Smooth muscle cell (in vitro differentiated cells): ENCODE measurements around the gene PKN1. TPM values are rescaled to one million over a fixed set of nuclear protein-coding genes. Genes with fewer than 3 reads are reported as not detected.
A peak's percentile ranks its signal among the peaks of the same experiment; 100 is the strongest.

Source experiments
- DNase-seq: peaks from one replicate; lab custom pipeline; 2025; ENCODE audit not compliant: unreplicated experiment; lab: John Stamatoyannopoulos, UW
- H2AFZ ChIP-seq: fragments of 200-600 bp; sonication (generic); 2 replicates; pipeline ENCODE4 v1.6.0; 2016; ENCODE audit warnings: antibody characterized with exemption, low read depth, mild to moderate bottlenecking
- H3F3A ChIP-seq: fragments of 200-600 bp; sonication (generic); 2 replicates; pipeline ENCODE4 v1.6.0; 2017; ENCODE audit warnings: antibody characterized with exemption, low read depth
- H3K27ac ChIP-seq: fragments of 200-600 bp; sonication (generic); 2 replicates; pipeline ENCODE4 v1.5.1; 2016; ENCODE audit warnings: low read depth, mild to moderate bottlenecking
- H3K27me3 ChIP-seq: fragments of 200-600 bp; sonication (generic); 2 replicates; pipeline ENCODE4 v1.6.1; 2016; ENCODE audit warnings: low read depth, mild to moderate bottlenecking
- H3K36me3 ChIP-seq: fragments of 200-600 bp; sonication (generic); 2 replicates; pipeline ENCODE4 v1.5.1; 2016; ENCODE audit warnings: low read depth
- H3K4me1 ChIP-seq: fragments of 200-600 bp; sonication (generic); 2 replicates; pipeline ENCODE4 v1.5.1; 2016; ENCODE audit warnings: low read depth
- H3K4me2 ChIP-seq: fragments of 200-600 bp; sonication (generic); 2 replicates; pipeline ENCODE4 v1.6.0; 2016; ENCODE audit warnings: mild to moderate bottlenecking
- H3K4me3 ChIP-seq: fragments of 200-600 bp; sonication (generic); 2 replicates; pipeline ENCODE4 v1.5.1; 2016; ENCODE audit warnings: mild to moderate bottlenecking
- H3K79me2 ChIP-seq: fragments of 200-600 bp; sonication (generic); 2 replicates; pipeline ENCODE4 v1.6.0; 2016; ENCODE audit warnings: low read depth, mild to moderate bottlenecking
- H3K9ac ChIP-seq: fragments of 200-600 bp; sonication (generic); 2 replicates; pipeline ENCODE4 v1.6.0; 2016; ENCODE audit warnings: low read depth
- H3K9me3 ChIP-seq: fragments of 200-600 bp; sonication (generic); replicated peaks from 2 replicates; pipeline ENCODE4 v1.5.1; 2016; ENCODE audit warnings: low read depth
- H4K20me1 ChIP-seq: fragments of 200-600 bp; sonication (generic); 2 replicates; pipeline ENCODE4 v1.6.0; 2016; ENCODE audit warnings: low read depth
- WGBS: methylation state at CpG from one replicate; pipeline ENCODE4 v1.1.7; 2016; ENCODE audit warnings: low lambda C conversion rate; 5-methylcytosine and 5-hydroxymethylcytosine counted together
- polyA plus RNA-seq: library from polyadenylated mRNA; unstranded; fragments of >200 nt; fragmentation: Nextera tagmentation; extraction: Ambion mirVana; gene quantifications from 2 replicates; pipeline ENCODE4 v1.2.1, GENCODE V29; 2016
- total RNA-seq: library from RNA; depleted of rRNA; stranded (reverse); fragments of >200 nt; gene quantifications from 2 replicates; pipeline ENCODE4 v1.2.3, GENCODE V29; 2014
- TF ChIP-seq, protein P1 (sequence below): fragments of 200-600 bp; sonication (generic); IDR thresholded peaks from 2 replicates; pipeline ENCODE4 v1.5.1; 2017; ENCODE audit warnings: borderline replicate concordance, mild to moderate bottlenecking, antibody characterized with exemption; ENCODE audit not compliant: insufficient read depth, poor library complexity, severe bottlenecking

PKN1 gene
- total and polyA plus RNA-seq, 2 experiments from 2014 or later = 28.0 to 64.8 TPM

DNA sequence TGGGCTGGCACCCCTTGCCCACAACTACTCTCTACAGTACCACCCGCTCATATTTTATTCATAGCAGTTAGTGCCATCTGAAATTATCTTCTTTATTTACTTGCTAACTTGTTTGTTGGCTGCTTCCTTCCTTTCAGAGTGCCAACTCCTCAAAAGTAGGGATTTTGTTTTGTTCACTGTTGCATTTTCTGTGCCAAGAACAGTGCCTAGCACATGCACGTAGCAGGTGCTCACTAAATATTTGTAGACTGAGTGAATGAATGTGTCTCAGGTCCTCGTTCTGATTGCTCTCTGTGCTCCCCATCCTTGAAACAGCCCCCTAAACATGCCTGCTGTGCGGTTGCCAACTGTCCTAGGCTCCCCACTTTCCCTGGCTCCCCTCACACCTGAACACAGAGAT, 61.3 kb downstream of the PKN1 start:
- peak overlapping the region; percentile 90 for H3K4me2 ChIP-seq
- H4K20me1 ChIP-seq = peaks cover 35% of the 10 kb centered on the region
- H3K27me3 ChIP-seq = no peaks in the 10 kb centered on the region
- peaks cover 48% of the 10 kb centered on the region for H3K79me2 ChIP-seq
- TF ChIP-seq, protein P1, sequence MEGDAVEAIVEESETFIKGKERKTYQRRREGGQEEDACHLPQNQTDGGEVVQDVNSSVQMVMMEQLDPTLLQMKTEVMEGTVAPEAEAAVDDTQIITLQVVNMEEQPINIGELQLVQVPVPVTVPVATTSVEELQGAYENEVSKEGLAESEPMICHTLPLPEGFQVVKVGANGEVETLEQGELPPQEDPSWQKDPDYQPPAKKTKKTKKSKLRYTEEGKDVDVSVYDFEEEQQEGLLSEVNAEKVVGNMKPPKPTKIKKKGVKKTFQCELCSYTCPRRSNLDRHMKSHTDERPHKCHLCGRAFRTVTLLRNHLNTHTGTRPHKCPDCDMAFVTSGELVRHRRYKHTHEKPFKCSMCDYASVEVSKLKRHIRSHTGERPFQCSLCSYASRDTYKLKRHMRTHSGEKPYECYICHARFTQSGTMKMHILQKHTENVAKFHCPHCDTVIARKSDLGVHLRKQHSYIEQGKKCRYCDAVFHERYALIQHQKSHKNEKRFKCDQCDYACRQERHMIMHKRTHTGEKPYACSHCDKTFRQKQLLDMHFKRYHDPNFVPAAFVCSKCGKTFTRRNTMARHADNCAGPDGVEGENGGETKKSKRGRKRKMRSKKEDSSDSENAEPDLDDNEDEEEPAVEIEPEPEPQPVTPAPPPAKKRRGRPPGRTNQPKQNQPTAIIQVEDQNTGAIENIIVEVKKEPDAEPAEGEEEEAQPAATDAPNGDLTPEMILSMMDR = no peak
- no peaks in the 10 kb centered on the region for H3K36me3 ChIP-seq
- peak overlapping the region; percentile 75 for H3K4me3 ChIP-seq
- DNase-seq = no peak
- peak overlapping the region; percentile 70 for H3K27ac ChIP-seq
- H2AFZ ChIP-seq = no peak overlapping the region
- no peak overlapping the region for H3K9ac ChIP-seq
- peaks cover 14% of the 10 kb centered on the region for H3K4me1 ChIP-seq
- H3F3A ChIP-seq = no peaks in the 10 kb centered on the region
- no peaks in the 10 kb centered on the region for H3K9me3 ChIP-seq
- 95% methylated on average over 4 of the region's 4 CpGs for WGBS

DNA sequence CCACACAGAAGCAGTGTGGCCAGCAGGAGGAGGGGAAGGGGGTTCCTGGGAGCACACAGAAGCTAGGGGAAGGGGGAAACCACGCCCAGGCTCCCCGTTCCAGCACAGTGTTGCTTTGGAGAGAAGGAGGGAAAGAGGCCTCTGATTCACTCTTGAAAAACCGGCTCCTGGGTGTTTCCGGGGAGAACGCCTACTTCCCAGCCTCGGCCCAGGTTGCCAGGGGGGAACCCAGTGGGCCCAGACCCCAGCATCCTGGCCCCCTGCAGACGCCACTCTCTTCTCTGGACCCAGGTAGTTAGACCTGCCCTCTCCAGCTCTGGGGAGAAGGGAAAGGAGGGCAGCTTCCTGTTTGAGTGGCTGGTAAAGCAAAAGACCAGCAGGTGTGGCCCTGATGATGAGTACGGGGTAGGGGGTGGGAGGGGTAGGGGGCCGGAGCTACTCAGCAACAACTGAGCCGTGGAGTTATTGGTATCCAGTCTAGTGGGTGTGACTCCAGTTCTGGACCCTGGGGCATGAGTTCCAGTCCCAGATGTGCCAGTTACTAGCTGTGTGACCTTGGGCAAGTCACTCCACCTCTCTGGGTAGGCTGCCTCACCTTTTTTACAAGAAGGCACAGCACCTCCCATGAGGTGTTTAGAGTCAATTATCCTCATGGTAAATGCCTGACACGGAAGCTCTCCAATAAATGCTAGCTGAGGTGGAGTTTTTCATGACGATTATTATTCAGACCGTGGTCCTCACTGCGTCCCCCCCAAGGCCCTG, 62.0 kb downstream of the PKN1 start:
- H3K36me3 ChIP-seq = no peaks in the 10 kb centered on the region
- H3K4me3 ChIP-seq = peak overlapping the region; percentile 75
- 48% methylated on average over 13 of the region's 14 CpGs for WGBS

DNA sequence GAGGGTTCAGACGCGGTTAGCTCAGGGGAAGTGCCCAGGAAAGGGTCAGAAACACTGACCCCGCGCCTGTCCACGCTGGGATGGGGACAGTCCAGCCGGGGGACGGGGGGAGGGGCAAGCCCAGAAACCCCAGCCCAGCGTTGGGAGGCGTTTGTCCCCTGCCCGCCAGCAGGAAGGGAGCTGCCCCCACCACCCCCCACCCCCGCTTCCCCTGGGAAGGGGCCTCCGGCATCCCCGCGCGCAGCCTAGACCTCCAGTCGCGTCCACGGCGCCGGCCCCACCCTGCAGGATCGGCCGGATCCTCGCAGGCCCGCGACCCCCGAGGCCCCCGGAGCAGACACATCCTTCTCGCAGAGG, 62.5 kb downstream of the PKN1 start:
- 1% methylated on average over 13 of the region's 28 CpGs for WGBS
- TF ChIP-seq, protein P1 = no peak
- no peaks in the 10 kb centered on the region for H3K9me3 ChIP-seq
- H3F3A ChIP-seq = no peaks in the 10 kb centered on the region
- H4K20me1 ChIP-seq = peaks cover 35% of the 10 kb centered on the region
- peak overlapping the region; percentile 56 for H3K9ac ChIP-seq
- no peaks in the 10 kb centered on the region for H3K27me3 ChIP-seq
- H3K4me3 ChIP-seq = peak overlapping the region; percentile 75
- peak overlapping the region; percentile 90 for H3K4me2 ChIP-seq
- peaks cover 48% of the 10 kb centered on the region for H3K79me2 ChIP-seq
- DNase-seq = no peak
- peak overlapping the region; percentile 70 for H3K27ac ChIP-seq
- H3K36me3 ChIP-seq = no peaks in the 10 kb centered on the region
- H3K4me1 ChIP-seq = peaks cover 14% of the 10 kb centered on the region
- H2AFZ ChIP-seq = peak overlapping the region; percentile 4

More for the DNA sequence above, 62.0 kb downstream of the PKN1 start:
- TF ChIP-seq, protein P1 = no peak
- H3K4me1 ChIP-seq = peaks cover 14% of the 10 kb centered on the region
- peak overlapping the region; percentile 56 for H3K9ac ChIP-seq
- peaks cover 48% of the 10 kb centered on the region for H3K79me2 ChIP-seq
- peaks cover 35% of the 10 kb centered on the region for H4K20me1 ChIP-seq
- no peaks in the 10 kb centered on the region for H3K9me3 ChIP-seq
- H2AFZ ChIP-seq = peak overlapping the region; percentile 4
- H3K27me3 ChIP-seq = no peaks in the 10 kb centered on the region
- peak overlapping the region; percentile 90 for H3K4me2 ChIP-seq
- DNase-seq = no peak
- H3K27ac ChIP-seq = peak overlapping the region; percentile 70
- H3F3A ChIP-seq = no peaks in the 10 kb centered on the region
